GM23338 (cell line): ENCODE data around the gene CDH4. TPM values are rescaled to one million over a fixed set of nuclear protein-coding genes. Genes with fewer than 3 reads are reported as not detected.

Source experiments
- ATAC-seq: fragments of 200-7000 bp; cut with Tn5 transposase; 3 replicates; pipeline ENCODE4 v1.9.1; 2020
- DNase-seq: peaks from one replicate; pipeline ENCODE4 v3.0.0-alpha.2; 2015; ENCODE audit warnings: low spot score
- H2AFZ ChIP-seq: fragments of 200-600 bp; sonication (generic); 2 replicates; pipeline ENCODE4 v1.8.0; 2016; ENCODE audit warnings: antibody characterized with exemption, mild to moderate bottlenecking, moderate library complexity
- H3F3A ChIP-seq: fragments of 200-600 bp; sonication (generic); replicated peaks from 2 replicates; pipeline ENCODE4 v1.8.0; 2017; ENCODE audit warnings: antibody characterized with exemption, mixed run types, low read depth
- H3K27ac ChIP-seq: fragments of 200-600 bp; sonication (generic); 2 replicates; pipeline ENCODE4 v1.6.1; 2016; ENCODE audit warnings: low read depth
- H3K27me3 ChIP-seq: fragments of 200-600 bp; sonication (generic); 2 replicates; pipeline ENCODE4 v1.8.0; 2016; ENCODE audit warnings: mild to moderate bottlenecking, mixed run types, moderate library complexity; ENCODE audit not compliant: insufficient read depth
- H3K36me3 ChIP-seq: fragments of 200-600 bp; sonication (generic); 2 replicates; pipeline ENCODE4 v1.8.0; 2016; ENCODE audit warnings: mild to moderate bottlenecking; ENCODE audit not compliant: insufficient read depth
- H3K4me1 ChIP-seq: fragments of 200-600 bp; sonication (generic); 2 replicates; pipeline ENCODE4 v1.8.0; 2016; ENCODE audit warnings: mild to moderate bottlenecking, moderate library complexity; ENCODE audit not compliant: insufficient read depth
- H3K4me2 ChIP-seq: fragments of 200-600 bp; sonication (generic); 2 replicates; pipeline ENCODE4 v1.7.1; 2017; ENCODE audit warnings: mixed run types
- H3K4me3 ChIP-seq: fragments of 200-600 bp; sonication (generic); 2 replicates; pipeline ENCODE4 v1.6.1; 2016; ENCODE audit warnings: mixed run types
- H3K79me2 ChIP-seq: fragments of 200-600 bp; sonication (generic); replicated peaks from 2 replicates; pipeline ENCODE4 v1.8.0; 2017; ENCODE audit warnings: mild to moderate bottlenecking; ENCODE audit not compliant: insufficient read depth
- H3K9me2 ChIP-seq: fragments of 200-600 bp; sonication (generic); 2 replicates; pipeline ENCODE4 v1.8.0; 2017; ENCODE audit not compliant: insufficient read depth
- H4K20me1 ChIP-seq: fragments of 200-600 bp; sonication (generic); replicated peaks from 2 replicates; pipeline ENCODE4 v1.8.0; 2017; ENCODE audit warnings: mild to moderate bottlenecking; ENCODE audit not compliant: insufficient read depth
- H3K27ac Mint-ChIP-seq: 2 replicates; pipeline ENCODE4 v1.8.0; 2020; ENCODE audit warnings: inconsistent platforms, mild to moderate bottlenecking, moderate library complexity, mixed read lengths
- H3K27me3 Mint-ChIP-seq: 3 replicates; pipeline ENCODE4 v1.8.0; 2022; ENCODE audit warnings: low read depth, mild to moderate bottlenecking, moderate library complexity, mixed read lengths, inconsistent platforms; ENCODE audit not compliant: insufficient read depth, poor library complexity
- H3K36me3 Mint-ChIP-seq: 3 replicates; pipeline ENCODE4 v1.8.0; 2021; ENCODE audit warnings: low read depth, mild to moderate bottlenecking, inconsistent platforms, moderate library complexity, mixed read lengths
- H3K4me1 Mint-ChIP-seq: 3 replicates; pipeline ENCODE4 v1.8.0; 2020; ENCODE audit warnings: mild to moderate bottlenecking, inconsistent platforms, mixed read lengths
- H3K4me3 Mint-ChIP-seq: 3 replicates; pipeline ENCODE4 v1.8.0; 2021; ENCODE audit warnings: moderate library complexity, mild to moderate bottlenecking, inconsistent platforms, mixed read lengths
- H3K9me3 Mint-ChIP-seq: 3 replicates; pipeline ENCODE4 v1.8.0; 2020; ENCODE audit warnings: moderate library complexity, mild to moderate bottlenecking, inconsistent platforms, mixed read lengths
- CREB1 ChIP-seq: fragments of 250-450 bp; sonication (Bioruptor Pico); IDR thresholded peaks from 2 replicates; pipeline ENCODE4 v1.5.0; 2020; ENCODE audit warnings: low read depth, mild to moderate bottlenecking, moderate library complexity
- CTCF ChIP-seq, 2 experiments: fragments of 200-600 bp in 1 of 2; sonication (generic) in 1 of 2; conservative IDR thresholded peaks; 2 replicates each; pipeline versions ENCODE4 v1.5.1 to v1.6.1; 2016 to 2017; ENCODE audit warnings: antibody characterized with exemption in 2 of 2, low read depth in 2 of 2, mild to moderate bottlenecking in 2 of 2, moderate library complexity in 1 of 2
- EZH2 ChIP-seq: fragments of 200-600 bp; sonication (generic); IDR thresholded peaks from one replicate; pipeline ENCODE4 v1.8.0; 2017; ENCODE audit warnings: antibody characterized with exemption, mild to moderate bottlenecking, low read depth; ENCODE audit not compliant: unreplicated experiment
- EZH2phosphoT487 ChIP-seq: fragments of 200-600 bp; sonication (generic); IDR thresholded peaks from one replicate; pipeline ENCODE4 v1.8.1; 2018; ENCODE audit warnings: antibody characterized with exemption; ENCODE audit not compliant: unreplicated experiment
- JUNB ChIP-seq: IDR thresholded peaks from one replicate; pipeline ENCODE4 v1.6.1; 2016; ENCODE audit warnings: antibody characterized with exemption; ENCODE audit not compliant: unreplicated experiment
- NANOG ChIP-seq: IDR thresholded peaks from 2 replicates; pipeline ENCODE4 v1.6.1; 2016; ENCODE audit warnings: antibody characterized with exemption, borderline replicate concordance
- POLR2AphosphoS5 ChIP-seq: IDR thresholded peaks from 2 replicates; pipeline ENCODE4 v1.6.1; 2016; ENCODE audit warnings: antibody characterized with exemption, low read depth
- REST ChIP-seq: IDR thresholded peaks from one replicate; pipeline ENCODE4 v1.6.1; 2018; ENCODE audit warnings: antibody characterized with exemption; ENCODE audit not compliant: unreplicated experiment
- STAT1 ChIP-seq: IDR thresholded peaks from one replicate; pipeline ENCODE4 v1.6.1; 2016; ENCODE audit warnings: antibody characterized with exemption; ENCODE audit not compliant: unreplicated experiment
- ZNF114 ChIP-seq: fragments of 250-450 bp; sonication (Bioruptor Pico); IDR thresholded peaks from 2 replicates; pipeline ENCODE4 v1.5.0; 2020; ENCODE audit warnings: mild to moderate bottlenecking, moderate library complexity
- ZNF331 ChIP-seq: fragments of 250-450 bp; sonication (Bioruptor Pico); IDR thresholded peaks from 2 replicates; pipeline ENCODE4 v1.5.0; 2020; ENCODE audit warnings: low read depth, mild to moderate bottlenecking, moderate library complexity
- ZNF462 ChIP-seq: fragments of 250-450 bp; sonication (Bioruptor Pico); IDR thresholded peaks from 2 replicates; pipeline ENCODE4 v1.5.0; 2020; ENCODE audit warnings: mild to moderate bottlenecking, moderate library complexity
- polyA plus RNA-seq: library from polyadenylated mRNA; unstranded; fragments of >200 nt; fragmentation: Nextera tagmentation; extraction: Ambion mirVana; gene quantifications from 2 replicates; pipeline ENCODE4 v1.2.1, GENCODE V29; 2016
- total RNA-seq: library from RNA; depleted of rRNA; stranded (reverse); fragments of >200 nt; shearing (Covaris generic); gene quantifications from 2 replicates; pipeline ENCODE4 v1.2.3, GENCODE V29; 2014

The CDH4 gene
- total and polyA plus RNA-seq, 2 experiments from 2014 or later, result 1.2 to 4.2 TPM

GRCh38 chr20:61902221-61902869 is 650.3 kb downstream of the CDH4 start (continued):
- TF ChIP-seq ZNF331 (CRISPR knock-in tag) (no peak), CTCF (conservative IDR thresholded peaks at IDR 0.05; ENCODE audit: low read depth in 2 of 2) (no peak), CREB1 (CRISPR knock-in tag) (no peak)

- H3K4me1 ChIP-seq, result no peaks in the 10 kb centered on the region
- H3K9me2 ChIP-seq, result no peaks in the 10 kb centered on the region
- Mint-ChIP-seq H3K9me3 (no peaks in the 10 kb centered on the region), H3K27ac (no peak overlapping the region), H3K27me3 (peaks cover 1% of the 10 kb centered on the region), H3K36me3 (no peaks in the 10 kb centered on the region), H3K4me1 (no peaks in the 10 kb centered on the region), H3K4me3 (no peak overlapping the region)
- H3K27me3 ChIP-seq, result no peaks in the 10 kb centered on the region
- no peaks in the 10 kb centered on the region for H3K36me3 ChIP-seq
- H3K4me3 ChIP-seq, result no peak overlapping the region
- no peak overlapping the region for H2AFZ ChIP-seq
- H3F3A ChIP-seq, result no peaks in the 10 kb centered on the region
- no peak overlapping the region for H3K27ac ChIP-seq
- ATAC-seq, result peak; percentile 70
- H4K20me1 ChIP-seq, result no peaks in the 10 kb centered on the region
- DNase-seq, result peak; percentile 24
- H3K79me2 ChIP-seq, result no peaks in the 10 kb centered on the region
- H3K4me2 ChIP-seq, result no peak overlapping the region
- no peak for TF ChIP-seq ZNF114 (CRISPR knock-in tag)
- no peak for TF ChIP-seq REST
- no peak for TF ChIP-seq EZH2phosphoT487
- TF ChIP-seq ZNF462 (CRISPR knock-in tag), result no peak
- TF ChIP-seq POLR2AphosphoS5, result no peak
- TF ChIP-seq STAT1, result no peak
- no peak for TF ChIP-seq ZNF331 (CRISPR knock-in tag)
- TF ChIP-seq JUNB, result no peak
- no peak for TF ChIP-seq CREB1 (CRISPR knock-in tag)
- TF ChIP-seq NANOG, result no peak
- TF ChIP-seq EZH2, result no peak
These were observed 651.7 kb downstream of the CDH4 start for GRCh38 chr20:61903575-61904340.
